HG03460 (cell line): ENCODE data around the gene AHRR.

Experiments used
- ATAC-seq: cut with Tn5 transposase; IDR thresholded peaks from one replicate; pipeline ENCODE4 v1.9.1; 2021; ENCODE audit not compliant: unreplicated experiment

The AHRR gene

GRCh38 chr5:438481-438981 is 117.0 kb downstream of the AHRR start:
- ATAC-seq = no peak

DNA sequence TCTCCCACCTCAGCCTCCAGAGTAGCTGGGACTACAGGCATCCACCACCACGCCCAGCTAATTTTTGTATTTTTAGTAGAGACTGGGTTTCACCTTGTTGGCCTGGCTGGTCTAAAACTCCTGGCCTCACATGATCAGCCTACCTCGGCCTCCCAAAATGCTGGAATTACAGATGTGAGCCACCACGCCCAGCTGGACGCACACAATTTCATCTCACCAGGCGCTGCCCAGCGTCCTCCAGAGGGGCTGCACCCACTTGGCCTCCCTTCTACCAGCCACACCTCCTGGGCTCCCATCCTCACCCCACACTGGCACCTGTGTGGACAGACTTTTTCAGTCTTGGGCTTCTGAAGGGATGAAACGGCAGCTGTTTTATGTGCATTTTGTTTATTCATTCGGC is 117.7 kb downstream of the AHRR start:
- no peak for ATAC-seq

GRCh38 chr5:439636-440035 is 118.1 kb downstream of the AHRR start:
- ATAC-seq = no peak

- no peak for ATAC-seq
These were observed 119.1 kb downstream of the AHRR start for GRCh38 chr5:440401-441201.

DNA sequence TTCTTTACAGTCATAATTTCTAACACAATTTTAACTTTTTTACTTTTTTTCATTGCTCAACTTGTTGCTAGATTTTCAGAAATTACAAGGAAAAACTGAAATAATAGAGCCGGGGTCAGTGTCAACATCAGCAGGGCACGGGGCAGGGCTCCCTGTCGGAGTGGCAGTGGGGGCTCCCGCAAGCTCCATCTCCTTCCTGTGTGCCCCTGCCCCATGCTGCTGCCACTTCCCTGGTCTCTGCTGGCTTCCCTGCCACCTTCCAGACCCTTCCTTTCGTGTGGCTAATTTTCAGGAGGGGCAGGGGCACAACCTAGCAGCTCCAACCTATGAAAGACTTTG is 120.5 kb downstream of the AHRR start:
- ATAC-seq = no peak

- ATAC-seq = peak; percentile 93
These were observed 121.1 kb downstream of the AHRR start, which contains the start of gene EXOC3 for GRCh38 chr5:442335-443238. TSS of gene EXOC3 (plus strand) at chr5:443176. CDS start at chr5:446206, 3,030 bp downstream.

- peak; percentile 12 for ATAC-seq
These were observed 122.0 kb downstream of the AHRR start for GRCh38 chr5:443239-444151.

GRCh38 chr5:444226-444625 is 122.7 kb downstream of the AHRR start:
- no peak for ATAC-seq

DNA sequence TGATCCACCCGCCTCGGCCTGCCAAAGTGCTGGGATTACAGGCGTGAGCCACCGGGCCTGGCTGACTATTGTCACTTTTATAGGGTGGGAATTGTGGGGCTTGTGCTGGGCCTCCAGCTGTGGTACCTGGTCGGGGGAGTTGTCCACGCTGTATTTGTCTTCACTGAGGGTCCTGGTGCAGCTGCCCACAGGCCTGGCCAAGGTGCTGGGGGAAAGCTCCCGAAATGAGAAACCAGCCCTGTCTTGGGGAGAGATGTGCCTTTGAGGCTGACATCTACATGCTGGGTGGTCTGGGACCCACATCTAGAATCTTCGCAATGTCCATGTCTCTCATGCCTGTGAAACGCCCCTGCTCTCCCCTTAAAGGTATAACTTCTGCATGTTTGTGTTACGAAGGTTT is 124.1 kb downstream of the AHRR start:
- no peak for ATAC-seq

GRCh38 chr5:446066-446882 is 124.8 kb downstream of the AHRR start:
- ATAC-seq = no peak

GRCh38 chr5:446883-447263 is 125.4 kb downstream of the AHRR start:
- no peak for ATAC-seq

DNA sequence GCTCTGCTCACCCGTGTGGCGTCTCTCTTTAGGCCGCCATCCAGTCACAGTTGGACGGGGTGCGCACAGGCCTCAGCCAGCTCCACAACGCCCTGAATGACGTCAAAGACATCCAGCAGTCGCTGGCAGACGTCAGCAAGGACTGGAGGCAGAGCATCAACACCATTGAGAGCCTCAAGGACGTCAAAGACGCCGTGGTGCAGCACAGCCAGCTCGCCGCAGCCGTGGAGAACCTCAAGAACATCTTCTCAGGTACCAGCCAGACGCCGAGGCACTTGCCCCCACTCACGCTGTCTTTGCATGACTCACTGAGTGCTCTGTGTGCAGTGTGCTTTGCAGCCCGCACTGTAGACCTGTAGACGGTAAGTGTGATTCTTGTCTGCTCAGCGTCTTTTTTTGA is 126.0 kb downstream of the AHRR start:
- no peak for ATAC-seq

DNA sequence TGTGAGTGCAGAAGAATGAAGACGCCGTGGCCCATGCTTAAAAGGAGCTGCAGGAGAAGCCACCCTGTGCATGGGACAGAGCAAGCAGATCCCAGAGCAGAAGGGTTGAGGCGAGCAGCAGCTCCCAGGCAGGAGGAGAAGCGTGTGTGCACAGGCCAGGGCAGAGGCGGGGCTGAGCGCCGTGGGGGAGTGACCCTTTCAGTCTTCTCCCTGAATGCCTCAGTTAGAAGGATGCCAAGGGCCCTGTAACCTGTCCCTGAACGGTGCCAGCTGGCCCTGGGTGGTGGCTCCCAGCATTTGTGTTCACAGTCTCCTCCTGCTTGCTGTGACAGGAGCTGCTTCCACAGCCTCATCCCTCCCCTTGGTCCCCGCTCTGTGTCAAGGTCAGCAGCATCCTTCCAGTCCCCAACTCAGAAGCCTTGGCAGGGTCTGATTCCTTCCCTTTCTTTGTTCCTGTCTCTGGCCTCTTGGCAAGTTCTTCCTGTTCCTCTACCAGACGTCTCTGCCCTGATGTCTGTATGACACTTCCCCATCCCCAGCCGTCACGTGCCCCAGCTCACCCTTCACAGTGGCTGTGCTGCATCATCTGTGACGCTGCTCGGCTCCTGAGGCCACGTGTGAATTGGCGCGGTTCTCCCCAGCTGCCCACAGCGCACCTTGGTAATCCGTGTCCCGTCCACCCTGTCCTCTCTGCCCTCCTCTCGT is 126.7 kb downstream of the AHRR start:
- ATAC-seq = no peak

DNA sequence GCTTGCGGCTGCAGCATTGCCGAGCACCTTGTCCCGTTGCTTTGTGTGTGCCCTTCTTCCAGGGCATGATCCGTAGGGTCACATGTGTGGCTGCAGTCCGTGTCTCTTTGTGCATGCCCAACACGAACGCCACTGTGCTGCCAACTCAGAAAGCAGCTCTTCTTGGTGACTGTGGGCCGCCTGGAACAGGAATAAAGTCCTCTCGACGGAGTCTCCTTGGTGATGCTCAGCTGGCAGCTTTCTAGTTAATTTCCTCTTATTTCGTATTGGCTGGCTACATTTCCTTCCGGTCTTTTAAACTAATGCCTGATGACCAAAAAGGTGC is 127.2 kb downstream of the AHRR start:
- ATAC-seq = no peak

GRCh38 chr5:449151-449550 is 127.6 kb downstream of the AHRR start:
- no peak for ATAC-seq

DNA sequence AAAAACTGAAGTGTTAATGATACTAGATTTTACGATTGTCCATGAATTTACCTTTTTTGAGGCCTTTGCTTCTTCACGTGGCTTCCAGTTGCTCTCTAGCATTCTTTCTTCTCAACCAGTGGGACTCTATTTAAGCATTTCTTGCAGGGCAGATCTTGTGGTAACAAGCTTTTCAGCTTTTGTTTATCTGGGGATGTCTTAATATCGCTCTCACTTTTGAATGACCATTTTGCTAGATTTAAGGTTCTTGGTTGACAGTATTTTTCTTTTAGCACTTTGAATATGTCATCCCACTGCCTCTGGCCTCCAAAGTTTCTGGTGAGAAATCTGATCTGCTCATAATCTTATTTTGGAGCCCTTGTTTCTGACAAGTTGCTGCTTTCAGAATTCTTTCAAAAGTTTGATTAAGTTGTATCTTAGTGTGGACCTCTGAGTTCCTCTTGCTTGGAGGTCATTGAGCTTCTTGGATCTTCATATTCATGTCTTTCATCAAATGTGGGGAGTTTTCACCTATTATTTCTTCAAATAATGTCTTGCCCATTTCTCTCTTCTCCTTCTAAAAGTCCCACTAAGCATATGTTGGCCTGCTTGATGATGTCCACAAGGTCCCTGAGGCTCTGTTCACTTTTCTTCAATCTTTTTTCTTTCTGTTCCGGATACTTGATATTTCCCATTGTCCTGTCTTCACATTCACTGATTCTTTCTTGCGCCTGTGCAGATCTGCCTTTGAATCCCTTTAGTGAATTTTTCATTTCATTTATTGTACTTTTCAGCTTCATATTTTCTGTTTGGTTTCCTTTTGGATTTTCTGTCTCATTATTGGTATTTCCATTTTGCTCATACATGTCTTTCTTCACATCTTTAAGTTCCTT is 130.3 kb downstream of the AHRR start:
- no peak for ATAC-seq

GRCh38 chr5:452978-453710 is 131.6 kb downstream of the AHRR start:
- ATAC-seq = no peak
